GM23338 (cell line): Measurements from ENCODE around the gene OR10H1. TPM values are rescaled to one million over a fixed set of nuclear protein-coding genes. Genes with fewer than 3 reads are reported as not detected.
"Not testable (repeated sequence)": the region's sequence is repeated elsewhere in the genome, so short reads cannot be mapped to it uniquely, and the experiment has no call there.

Source experiments
- ATAC-seq: fragments of 200-7000 bp; cut with Tn5 transposase; 3 replicates; pipeline ENCODE4 v1.9.1; 2020
- DNase-seq: peaks from one replicate; pipeline ENCODE4 v3.0.0-alpha.2; 2015; ENCODE audit warnings: low spot score
- H2AFZ ChIP-seq: fragments of 200-600 bp; sonication (generic); 2 replicates; pipeline ENCODE4 v1.8.0; 2016; ENCODE audit warnings: antibody characterized with exemption, mild to moderate bottlenecking, moderate library complexity
- H3F3A ChIP-seq: fragments of 200-600 bp; sonication (generic); replicated peaks from 2 replicates; pipeline ENCODE4 v1.8.0; 2017; ENCODE audit warnings: antibody characterized with exemption, mixed run types, low read depth
- H3K27ac ChIP-seq: fragments of 200-600 bp; sonication (generic); 2 replicates; pipeline ENCODE4 v1.6.1; 2016; ENCODE audit warnings: low read depth
- H3K27me3 ChIP-seq: fragments of 200-600 bp; sonication (generic); 2 replicates; pipeline ENCODE4 v1.8.0; 2016; ENCODE audit warnings: mild to moderate bottlenecking, mixed run types, moderate library complexity; ENCODE audit not compliant: insufficient read depth
- H3K36me3 ChIP-seq: fragments of 200-600 bp; sonication (generic); 2 replicates; pipeline ENCODE4 v1.8.0; 2016; ENCODE audit warnings: mild to moderate bottlenecking; ENCODE audit not compliant: insufficient read depth
- H3K4me1 ChIP-seq: fragments of 200-600 bp; sonication (generic); 2 replicates; pipeline ENCODE4 v1.8.0; 2016; ENCODE audit warnings: mild to moderate bottlenecking, moderate library complexity; ENCODE audit not compliant: insufficient read depth
- H3K4me2 ChIP-seq: fragments of 200-600 bp; sonication (generic); 2 replicates; pipeline ENCODE4 v1.7.1; 2017; ENCODE audit warnings: mixed run types
- H3K4me3 ChIP-seq: fragments of 200-600 bp; sonication (generic); 2 replicates; pipeline ENCODE4 v1.6.1; 2016; ENCODE audit warnings: mixed run types
- H3K79me2 ChIP-seq: fragments of 200-600 bp; sonication (generic); replicated peaks from 2 replicates; pipeline ENCODE4 v1.8.0; 2017; ENCODE audit warnings: mild to moderate bottlenecking; ENCODE audit not compliant: insufficient read depth
- H3K9me2 ChIP-seq: fragments of 200-600 bp; sonication (generic); 2 replicates; pipeline ENCODE4 v1.8.0; 2017; ENCODE audit not compliant: insufficient read depth
- H4K20me1 ChIP-seq: fragments of 200-600 bp; sonication (generic); replicated peaks from 2 replicates; pipeline ENCODE4 v1.8.0; 2017; ENCODE audit warnings: mild to moderate bottlenecking; ENCODE audit not compliant: insufficient read depth
- H3K27ac Mint-ChIP-seq: 2 replicates; pipeline ENCODE4 v1.8.0; 2020; ENCODE audit warnings: inconsistent platforms, mild to moderate bottlenecking, moderate library complexity, mixed read lengths
- H3K27me3 Mint-ChIP-seq: 3 replicates; pipeline ENCODE4 v1.8.0; 2022; ENCODE audit warnings: low read depth, mild to moderate bottlenecking, moderate library complexity, mixed read lengths, inconsistent platforms; ENCODE audit not compliant: insufficient read depth, poor library complexity
- H3K36me3 Mint-ChIP-seq: 3 replicates; pipeline ENCODE4 v1.8.0; 2021; ENCODE audit warnings: low read depth, mild to moderate bottlenecking, inconsistent platforms, moderate library complexity, mixed read lengths
- H3K4me1 Mint-ChIP-seq: 3 replicates; pipeline ENCODE4 v1.8.0; 2020; ENCODE audit warnings: mild to moderate bottlenecking, inconsistent platforms, mixed read lengths
- H3K4me3 Mint-ChIP-seq: 3 replicates; pipeline ENCODE4 v1.8.0; 2021; ENCODE audit warnings: moderate library complexity, mild to moderate bottlenecking, inconsistent platforms, mixed read lengths
- H3K9me3 Mint-ChIP-seq: 3 replicates; pipeline ENCODE4 v1.8.0; 2020; ENCODE audit warnings: moderate library complexity, mild to moderate bottlenecking, inconsistent platforms, mixed read lengths
- CREB1 ChIP-seq: fragments of 250-450 bp; sonication (Bioruptor Pico); IDR thresholded peaks from 2 replicates; pipeline ENCODE4 v1.5.0; 2020; ENCODE audit warnings: low read depth, mild to moderate bottlenecking, moderate library complexity
- EZH2 ChIP-seq: fragments of 200-600 bp; sonication (generic); IDR thresholded peaks from one replicate; pipeline ENCODE4 v1.8.0; 2017; ENCODE audit warnings: antibody characterized with exemption, mild to moderate bottlenecking, low read depth; ENCODE audit not compliant: unreplicated experiment
- EZH2phosphoT487 ChIP-seq: fragments of 200-600 bp; sonication (generic); IDR thresholded peaks from one replicate; pipeline ENCODE4 v1.8.1; 2018; ENCODE audit warnings: antibody characterized with exemption; ENCODE audit not compliant: unreplicated experiment
- JUNB ChIP-seq: IDR thresholded peaks from one replicate; pipeline ENCODE4 v1.6.1; 2016; ENCODE audit warnings: antibody characterized with exemption; ENCODE audit not compliant: unreplicated experiment
- NANOG ChIP-seq: IDR thresholded peaks from 2 replicates; pipeline ENCODE4 v1.6.1; 2016; ENCODE audit warnings: antibody characterized with exemption, borderline replicate concordance
- STAT1 ChIP-seq: IDR thresholded peaks from one replicate; pipeline ENCODE4 v1.6.1; 2016; ENCODE audit warnings: antibody characterized with exemption; ENCODE audit not compliant: unreplicated experiment
- ZNF114 ChIP-seq: fragments of 250-450 bp; sonication (Bioruptor Pico); IDR thresholded peaks from 2 replicates; pipeline ENCODE4 v1.5.0; 2020; ENCODE audit warnings: mild to moderate bottlenecking, moderate library complexity
- ZNF331 ChIP-seq: fragments of 250-450 bp; sonication (Bioruptor Pico); IDR thresholded peaks from 2 replicates; pipeline ENCODE4 v1.5.0; 2020; ENCODE audit warnings: low read depth, mild to moderate bottlenecking, moderate library complexity
- polyA plus RNA-seq: library from polyadenylated mRNA; unstranded; fragments of >200 nt; fragmentation: Nextera tagmentation; extraction: Ambion mirVana; gene quantifications from 2 replicates; pipeline ENCODE4 v1.2.1, GENCODE V29; 2016
- total RNA-seq: library from RNA; depleted of rRNA; stranded (reverse); fragments of >200 nt; shearing (Covaris generic); gene quantifications from 2 replicates; pipeline ENCODE4 v1.2.3, GENCODE V29; 2014
- TF ChIP-seq, protein P1 (sequence below), 2 experiments: fragments of 200-600 bp in 1 of 2; sonication (generic) in 1 of 2; conservative IDR thresholded peaks; 2 replicates each; pipeline versions ENCODE4 v1.5.1 to v1.6.1; 2016 to 2017; ENCODE audit warnings: antibody characterized with exemption in 2 of 2, low read depth in 2 of 2, mild to moderate bottlenecking in 2 of 2, moderate library complexity in 1 of 2
- TF ChIP-seq, protein P2 (sequence below): IDR thresholded peaks from 2 replicates; pipeline ENCODE4 v1.6.1; 2016; ENCODE audit warnings: antibody characterized with exemption
- TF ChIP-seq, protein P3 (sequence below): IDR thresholded peaks from one replicate; pipeline ENCODE4 v1.6.1; 2018; ENCODE audit warnings: antibody characterized with exemption; ENCODE audit not compliant: unreplicated experiment

OR10H1 gene
- total and polyA plus RNA-seq, 2 experiments from 2014 or later = not detected

DNA sequence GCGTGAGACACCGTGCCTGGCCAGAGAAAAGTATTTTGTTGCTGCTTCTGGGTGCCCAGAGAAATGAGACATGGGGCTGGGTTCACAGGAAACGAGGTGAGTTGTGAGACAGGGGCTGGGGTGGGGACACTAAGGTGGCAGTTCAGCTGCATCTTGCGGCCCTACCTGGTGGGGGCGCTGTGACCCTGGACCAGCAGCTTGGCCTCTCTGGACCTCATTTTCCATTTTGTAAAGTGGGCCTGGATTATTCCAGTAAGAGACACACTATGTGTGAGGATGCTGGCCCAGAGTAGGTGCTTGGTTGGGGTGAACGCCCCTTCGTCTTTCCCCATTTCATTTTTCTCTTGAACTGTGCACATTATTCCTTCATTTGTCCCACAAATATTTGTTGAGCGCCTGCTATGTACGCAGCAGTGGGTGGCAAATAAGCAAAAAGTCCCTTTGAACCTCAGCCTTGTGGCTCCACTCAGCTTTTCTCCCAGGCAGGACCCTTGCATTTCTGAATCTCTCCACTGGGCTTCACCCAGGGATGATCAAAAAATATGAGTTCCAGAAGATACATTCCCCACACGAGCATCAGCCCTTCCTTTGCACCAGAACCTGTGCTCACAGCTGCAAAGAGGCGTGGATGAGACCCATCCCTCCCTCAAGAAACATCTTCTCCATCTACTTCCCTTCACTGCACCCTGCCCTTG, 26.6 kb upstream of the OR10H1 start:
- H3K27me3 Mint-ChIP-seq = peaks cover 7% of the 10 kb centered on the region
- H3K9me3 Mint-ChIP-seq = peaks cover 93% of the 10 kb centered on the region
- H4K20me1 ChIP-seq = no peaks in the 10 kb centered on the region
- H3K4me1 Mint-ChIP-seq = no peaks in the 10 kb centered on the region
- no peaks in the 10 kb centered on the region for H3K79me2 ChIP-seq
- H3K27ac ChIP-seq = no peak overlapping the region
- H3K4me2 ChIP-seq = no peak overlapping the region
- no peaks in the 10 kb centered on the region for H3K9me2 ChIP-seq
- H3K36me3 Mint-ChIP-seq = peaks cover 35% of the 10 kb centered on the region
- H2AFZ ChIP-seq = no peak overlapping the region
- no peak for ATAC-seq
- no peak for TF ChIP-seq ZNF114 (CRISPR knock-in tag)
- TF ChIP-seq, protein P1, sequence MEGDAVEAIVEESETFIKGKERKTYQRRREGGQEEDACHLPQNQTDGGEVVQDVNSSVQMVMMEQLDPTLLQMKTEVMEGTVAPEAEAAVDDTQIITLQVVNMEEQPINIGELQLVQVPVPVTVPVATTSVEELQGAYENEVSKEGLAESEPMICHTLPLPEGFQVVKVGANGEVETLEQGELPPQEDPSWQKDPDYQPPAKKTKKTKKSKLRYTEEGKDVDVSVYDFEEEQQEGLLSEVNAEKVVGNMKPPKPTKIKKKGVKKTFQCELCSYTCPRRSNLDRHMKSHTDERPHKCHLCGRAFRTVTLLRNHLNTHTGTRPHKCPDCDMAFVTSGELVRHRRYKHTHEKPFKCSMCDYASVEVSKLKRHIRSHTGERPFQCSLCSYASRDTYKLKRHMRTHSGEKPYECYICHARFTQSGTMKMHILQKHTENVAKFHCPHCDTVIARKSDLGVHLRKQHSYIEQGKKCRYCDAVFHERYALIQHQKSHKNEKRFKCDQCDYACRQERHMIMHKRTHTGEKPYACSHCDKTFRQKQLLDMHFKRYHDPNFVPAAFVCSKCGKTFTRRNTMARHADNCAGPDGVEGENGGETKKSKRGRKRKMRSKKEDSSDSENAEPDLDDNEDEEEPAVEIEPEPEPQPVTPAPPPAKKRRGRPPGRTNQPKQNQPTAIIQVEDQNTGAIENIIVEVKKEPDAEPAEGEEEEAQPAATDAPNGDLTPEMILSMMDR (conservative IDR thresholded peaks at IDR 0.05; ENCODE audit: low read depth in 2 of 2) = 0 out of 4 replicates have a peak, but pooled peaks of 1 of the 2 experiments have one; percentile 9
- DNase-seq = no peak
- no peaks in the 10 kb centered on the region for H3K4me1 ChIP-seq
- H3F3A ChIP-seq = no peaks in the 10 kb centered on the region
- no peaks in the 10 kb centered on the region for H3K27me3 ChIP-seq
- no peak overlapping the region for H3K4me3 Mint-ChIP-seq
- H3K36me3 ChIP-seq = peaks cover 6% of the 10 kb centered on the region
- no peak overlapping the region for H3K27ac Mint-ChIP-seq
- no peak overlapping the region for H3K4me3 ChIP-seq

DNA sequence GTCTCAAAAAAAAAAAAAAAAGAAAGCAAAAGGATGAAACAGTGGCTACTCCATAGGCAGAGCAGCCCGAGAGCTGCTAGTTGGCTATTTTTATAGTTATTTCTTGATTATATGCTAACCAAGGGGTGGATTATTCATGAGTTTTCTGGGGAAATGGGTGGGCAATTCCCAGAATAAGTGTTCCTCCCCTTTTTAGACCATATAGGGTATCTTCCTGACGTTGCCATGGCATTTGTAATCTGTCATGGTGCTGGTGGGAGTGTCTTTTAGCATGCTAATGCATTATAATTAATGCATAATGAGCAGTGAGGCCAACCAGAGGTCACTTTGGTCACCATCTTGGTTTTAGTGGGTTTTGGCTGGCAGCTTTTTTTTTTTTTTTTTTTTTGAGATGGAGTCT, 25.4 kb upstream of the OR10H1 start:
- peaks cover 32% of the 10 kb centered on the region for H3K36me3 Mint-ChIP-seq
- no peak overlapping the region for H3K27ac Mint-ChIP-seq
- Histone ChIP-seq H4K20me1 (no peaks in the 10 kb centered on the region), H2AFZ (no peak overlapping the region), H3K36me3 (peaks cover 6% of the 10 kb centered on the region), H3K79me2 (no peaks in the 10 kb centered on the region), H3K4me3 (no peak overlapping the region), H3K4me1 (no peaks in the 10 kb centered on the region), H3K27me3 (no peaks in the 10 kb centered on the region), H3K4me2 (no peak overlapping the region), H3F3A (no peaks in the 10 kb centered on the region), H3K27ac (no peak overlapping the region), H3K9me2 (no peaks in the 10 kb centered on the region)
- no peak overlapping the region for H3K4me3 Mint-ChIP-seq
- TF ChIP-seq, protein P2, sequence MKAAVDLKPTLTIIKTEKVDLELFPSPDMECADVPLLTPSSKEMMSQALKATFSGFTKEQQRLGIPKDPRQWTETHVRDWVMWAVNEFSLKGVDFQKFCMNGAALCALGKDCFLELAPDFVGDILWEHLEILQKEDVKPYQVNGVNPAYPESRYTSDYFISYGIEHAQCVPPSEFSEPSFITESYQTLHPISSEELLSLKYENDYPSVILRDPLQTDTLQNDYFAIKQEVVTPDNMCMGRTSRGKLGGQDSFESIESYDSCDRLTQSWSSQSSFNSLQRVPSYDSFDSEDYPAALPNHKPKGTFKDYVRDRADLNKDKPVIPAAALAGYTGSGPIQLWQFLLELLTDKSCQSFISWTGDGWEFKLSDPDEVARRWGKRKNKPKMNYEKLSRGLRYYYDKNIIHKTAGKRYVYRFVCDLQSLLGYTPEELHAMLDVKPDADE = no peak
- TF ChIP-seq ZNF114 (CRISPR knock-in tag) (no peak), STAT1 (no peak), EZH2 (no peak), NANOG (no peak), JUNB (no peak), EZH2phosphoT487 (no peak), ZNF331 (CRISPR knock-in tag) (no peak), CREB1 (CRISPR knock-in tag) (no peak)
- TF ChIP-seq, protein P1 (conservative IDR thresholded peaks at IDR 0.05; ENCODE audit: low read depth in 2 of 2) = no peak
- TF ChIP-seq, protein P3, sequence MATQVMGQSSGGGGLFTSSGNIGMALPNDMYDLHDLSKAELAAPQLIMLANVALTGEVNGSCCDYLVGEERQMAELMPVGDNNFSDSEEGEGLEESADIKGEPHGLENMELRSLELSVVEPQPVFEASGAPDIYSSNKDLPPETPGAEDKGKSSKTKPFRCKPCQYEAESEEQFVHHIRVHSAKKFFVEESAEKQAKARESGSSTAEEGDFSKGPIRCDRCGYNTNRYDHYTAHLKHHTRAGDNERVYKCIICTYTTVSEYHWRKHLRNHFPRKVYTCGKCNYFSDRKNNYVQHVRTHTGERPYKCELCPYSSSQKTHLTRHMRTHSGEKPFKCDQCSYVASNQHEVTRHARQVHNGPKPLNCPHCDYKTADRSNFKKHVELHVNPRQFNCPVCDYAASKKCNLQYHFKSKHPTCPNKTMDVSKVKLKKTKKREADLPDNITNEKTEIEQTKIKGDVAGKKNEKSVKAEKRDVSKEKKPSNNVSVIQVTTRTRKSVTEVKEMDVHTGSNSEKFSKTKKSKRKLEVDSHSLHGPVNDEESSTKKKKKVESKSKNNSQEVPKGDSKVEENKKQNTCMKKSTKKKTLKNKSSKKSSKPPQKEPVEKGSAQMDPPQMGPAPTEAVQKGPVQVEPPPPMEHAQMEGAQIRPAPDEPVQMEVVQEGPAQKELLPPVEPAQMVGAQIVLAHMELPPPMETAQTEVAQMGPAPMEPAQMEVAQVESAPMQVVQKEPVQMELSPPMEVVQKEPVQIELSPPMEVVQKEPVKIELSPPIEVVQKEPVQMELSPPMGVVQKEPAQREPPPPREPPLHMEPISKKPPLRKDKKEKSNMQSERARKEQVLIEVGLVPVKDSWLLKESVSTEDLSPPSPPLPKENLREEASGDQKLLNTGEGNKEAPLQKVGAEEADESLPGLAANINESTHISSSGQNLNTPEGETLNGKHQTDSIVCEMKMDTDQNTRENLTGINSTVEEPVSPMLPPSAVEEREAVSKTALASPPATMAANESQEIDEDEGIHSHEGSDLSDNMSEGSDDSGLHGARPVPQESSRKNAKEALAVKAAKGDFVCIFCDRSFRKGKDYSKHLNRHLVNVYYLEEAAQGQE = no peak
- peaks cover 7% of the 10 kb centered on the region for H3K27me3 Mint-ChIP-seq
- ATAC-seq = no peak
- H3K9me3 Mint-ChIP-seq = peaks cover 84% of the 10 kb centered on the region
- no peak for DNase-seq
- H3K4me1 Mint-ChIP-seq = no peaks in the 10 kb centered on the region

DNA sequence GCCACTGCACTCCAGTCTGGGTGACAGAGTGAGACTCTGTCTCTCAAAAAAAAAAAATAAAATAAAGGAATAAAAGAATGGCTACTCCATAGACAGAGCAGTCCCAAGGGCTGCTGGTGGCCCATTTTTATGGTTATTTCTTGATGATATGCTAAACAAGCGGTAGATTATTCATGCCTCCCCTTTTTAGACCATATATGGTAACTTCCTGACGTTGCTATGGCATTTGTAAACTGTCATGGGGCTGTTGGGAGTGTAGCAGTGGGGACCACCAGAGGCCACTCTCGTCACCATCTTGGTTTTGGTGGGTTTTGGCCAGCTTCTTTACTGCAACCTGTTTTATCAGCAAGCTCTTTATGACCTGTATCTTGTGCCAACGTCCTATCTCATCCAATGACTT, 24.4 kb upstream of the OR10H1 start:
- H3K4me1 ChIP-seq, H3K79me2 ChIP-seq, DNase-seq, H3K4me3 Mint-ChIP-seq, H3F3A ChIP-seq, H3K36me3 ChIP-seq, H4K20me1 ChIP-seq, ATAC-seq, H3K27me3 ChIP-seq, H3K27ac Mint-ChIP-seq, H3K9me2 ChIP-seq, H3K27ac ChIP-seq, H3K4me1 Mint-ChIP-seq, H3K4me2 ChIP-seq, H3K4me3 ChIP-seq, H3K27me3 Mint-ChIP-seq, H2AFZ ChIP-seq: not testable (repeated sequence)
- peaks cover 74% of the 10 kb centered on the region for H3K9me3 Mint-ChIP-seq
- H3K36me3 Mint-ChIP-seq = peaks cover 34% of the 10 kb centered on the region
